HepG2 (cell line): ENCODE results near the gene ITGA7. TPM values are rescaled to one million over a fixed set of nuclear protein-coding genes. Genes with fewer than 3 reads are reported as not detected.
A peak's percentile ranks its signal among the peaks of the same experiment; 100 is the strongest.

Experiments used
- ARHGAP35 ChIP-seq: sonication (generic); formaldehyde crosslinking; IDR thresholded peaks from 2 replicates; pipeline ENCODE4 v1.9.0; 2022; ENCODE audit warnings: mild to moderate bottlenecking, inconsistent platforms, moderate library complexity, missing genetic modification reagents, borderline replicate concordance
- CENPX ChIP-seq: sonication (generic); formaldehyde crosslinking; IDR thresholded peaks from 2 replicates; pipeline ENCODE4 v1.9.0; 2021; ENCODE audit warnings: mild to moderate bottlenecking, missing genetic modification reagents, moderate library complexity
- HMGA1 ChIP-seq: sonication (generic); formaldehyde crosslinking; conservative IDR thresholded peaks from 2 replicates; pipeline ENCODE4 v1.4.0; 2020; ENCODE audit warnings: missing genetic modification reagents
- MIER3 ChIP-seq: IDR thresholded peaks from 2 replicates; pipeline ENCODE4 v1.6.1; 2016; ENCODE audit warnings: missing compliant biosample characterization, borderline replicate concordance
- NFIB ChIP-seq: sonication (generic); formaldehyde crosslinking; IDR thresholded peaks from 2 replicates; pipeline ENCODE4 v1.9.0; 2021; ENCODE audit warnings: missing genetic modification reagents, mild to moderate bottlenecking, borderline replicate concordance
- NR1H2 ChIP-seq: sonication (generic); formaldehyde crosslinking; IDR thresholded peaks from 2 replicates; pipeline ENCODE4 v1.8.1; 2022; ENCODE audit warnings: low read depth, missing genetic modification reagents, borderline replicate concordance
- RFX1 ChIP-seq: fragments of 450-650 bp; IDR thresholded peaks from 2 replicates; pipeline ENCODE4 v1.6.1; 2017
- RNF2 ChIP-seq: fragments of 450-650 bp; conservative IDR thresholded peaks from 2 replicates; pipeline ENCODE4 v1.6.1; 2016; ENCODE audit warnings: low read depth
- SNRNP70 ChIP-seq: fragments of 200-400 bp; formaldehyde crosslinking; IDR thresholded peaks from 2 replicates; pipeline ENCODE4 v1.6.1; 2017; ENCODE audit warnings: mild to moderate bottlenecking, low read depth, low read length, moderate library complexity
- U2AF1 ChIP-seq: fragments of 200-400 bp; formaldehyde crosslinking; optimal IDR thresholded peaks from 2 replicates; pipeline ENCODE3; 2017; ENCODE audit warnings: mild to moderate bottlenecking, low read depth, low read length
- ZFX ChIP-seq: sonication (generic); formaldehyde crosslinking; IDR thresholded peaks from 2 replicates; pipeline ENCODE4 v1.4.0; 2020; ENCODE audit warnings: mild to moderate bottlenecking, low read depth, missing genetic modification reagents, moderate library complexity
- ZNF101 ChIP-seq: sonication (generic); formaldehyde crosslinking; IDR thresholded peaks from 2 replicates; pipeline ENCODE4 v1.4.0; 2020; ENCODE audit warnings: mild to moderate bottlenecking, low read depth, missing genetic modification reagents, borderline replicate concordance
- ZNF451 ChIP-seq: sonication (generic); formaldehyde crosslinking; IDR thresholded peaks from 2 replicates; pipeline ENCODE4 v1.5.0; 2020; ENCODE audit warnings: mild to moderate bottlenecking, missing genetic modification reagents
- ZNF552 ChIP-seq: sonication (generic); formaldehyde crosslinking; IDR thresholded peaks from 2 replicates; pipeline ENCODE4 v1.9.0; 2022; ENCODE audit warnings: missing genetic modification reagents, mild to moderate bottlenecking, borderline replicate concordance
- ZNF709 ChIP-seq: sonication (generic); formaldehyde crosslinking; IDR thresholded peaks from 2 replicates; pipeline ENCODE4 v1.5.0; 2020; ENCODE audit warnings: mild to moderate bottlenecking, missing genetic modification reagents
- ZSCAN29 ChIP-seq: sonication (generic); formaldehyde crosslinking; conservative IDR thresholded peaks from 2 replicates; pipeline ENCODE4 v1.4.0; 2020; ENCODE audit warnings: mild to moderate bottlenecking, missing genetic modification reagents
- polyA plus RNA-seq, 8 experiments: library from polyadenylated mRNA; depleted of rRNA in 3 of 8; stranded (reverse) in 7 of 8; unstranded in 1 of 8; fragments of >200 nt; fragmentation: Illumina TruSeq in 4 of 8; extraction: Trizol in 4 of 8; gene quantifications; 2 replicates each; pipeline versions ENCODE4 v1.2.1 to v1.2.3, GENCODE V29; 2011 to 2016; ENCODE audit warnings: low read depth in 4 of 8, missing spikeins in 1 of 8, mixed read lengths in 1 of 8; ENCODE audit not compliant: insufficient read depth in 1 of 8
- total RNA-seq, 5 experiments: library from RNA; depleted of rRNA; stranded (reverse); fragments of >200 nt; fragmentation: Illumina TruSeq; extraction: Trizol; gene quantifications; 2 replicates each; pipeline ENCODE4 v1.2.3, GENCODE V29; 2016; ENCODE audit warnings: low read depth in 1 of 5
- TF ChIP-seq, protein P1 (sequence below): sonication (generic); formaldehyde crosslinking; IDR thresholded peaks from 2 replicates; pipeline ENCODE4 v1.4.0; 2020; ENCODE audit warnings: mild to moderate bottlenecking, low read depth, missing genetic modification reagents
- TF ChIP-seq, protein P2 (sequence below): sonication (generic); formaldehyde crosslinking; IDR thresholded peaks from 2 replicates; pipeline ENCODE4 v1.4.0; 2020; ENCODE audit warnings: mild to moderate bottlenecking, missing genetic modification reagents
- TF ChIP-seq, protein P3 (sequence below): sonication (generic); formaldehyde crosslinking; IDR thresholded peaks from 2 replicates; pipeline ENCODE4 v1.4.0; 2020; ENCODE audit warnings: missing genetic modification reagents
- TF ChIP-seq, protein P4 (sequence below), 2 experiments: sonication (generic) in 1 of 2; formaldehyde crosslinking in 1 of 2; IDR thresholded peaks; 2 replicates each; pipeline versions ENCODE4 v1.4.0 to v1.6.1; 2018 to 2020; ENCODE audit warnings: missing genetic modification reagents in 2 of 2, borderline replicate concordance in 1 of 2, low read depth in 1 of 2, mild to moderate bottlenecking in 1 of 2, missing biosample characterization in 1 of 2

Gene ITGA7
- total and polyA plus RNA-seq, 2 of the 13 experiments (the other 11 are each of a cell fraction or from before 2014, with no cell fraction given), result 0.65 to 0.75 TPM

DNA sequence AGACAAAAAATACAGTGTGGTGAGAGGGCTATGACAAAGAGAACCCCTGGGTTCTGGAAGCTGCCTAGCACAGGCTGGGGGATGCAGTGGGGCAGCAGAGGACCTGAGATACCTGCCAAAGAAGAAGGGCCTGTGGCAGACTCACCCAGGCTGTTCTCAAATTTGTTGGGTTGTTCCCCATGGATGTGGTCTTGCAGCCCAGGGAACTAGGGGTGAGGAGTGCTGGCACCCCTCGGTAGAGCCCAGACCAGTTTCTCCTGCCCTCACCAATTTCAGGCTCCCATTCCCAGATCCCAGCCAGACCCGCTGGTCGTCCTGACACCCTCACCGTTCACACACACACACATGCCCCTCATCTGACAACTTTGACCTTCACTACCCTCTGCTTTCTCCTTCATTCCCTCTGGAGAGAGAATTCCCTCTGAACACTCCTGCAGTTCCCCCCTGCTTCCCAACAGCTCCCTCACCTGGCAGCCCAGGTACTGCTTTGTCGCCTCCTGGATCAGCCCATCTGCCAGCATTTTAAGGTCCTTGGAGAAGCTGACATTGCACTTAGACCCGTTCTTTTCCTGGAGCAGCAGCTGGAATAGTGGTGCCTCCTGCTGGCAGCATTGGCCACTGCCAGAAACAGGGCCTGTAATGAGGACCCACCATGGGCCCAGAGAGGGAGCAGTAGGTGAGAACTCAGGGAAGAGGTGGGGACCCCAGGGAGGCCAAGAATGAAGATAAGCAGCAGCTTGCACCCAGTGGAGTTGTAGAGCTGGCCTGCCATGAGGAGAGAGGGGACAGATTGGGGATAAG is 29.3 kb upstream of the ITGA7 start (continued):
- TF ChIP-seq, protein P1, sequence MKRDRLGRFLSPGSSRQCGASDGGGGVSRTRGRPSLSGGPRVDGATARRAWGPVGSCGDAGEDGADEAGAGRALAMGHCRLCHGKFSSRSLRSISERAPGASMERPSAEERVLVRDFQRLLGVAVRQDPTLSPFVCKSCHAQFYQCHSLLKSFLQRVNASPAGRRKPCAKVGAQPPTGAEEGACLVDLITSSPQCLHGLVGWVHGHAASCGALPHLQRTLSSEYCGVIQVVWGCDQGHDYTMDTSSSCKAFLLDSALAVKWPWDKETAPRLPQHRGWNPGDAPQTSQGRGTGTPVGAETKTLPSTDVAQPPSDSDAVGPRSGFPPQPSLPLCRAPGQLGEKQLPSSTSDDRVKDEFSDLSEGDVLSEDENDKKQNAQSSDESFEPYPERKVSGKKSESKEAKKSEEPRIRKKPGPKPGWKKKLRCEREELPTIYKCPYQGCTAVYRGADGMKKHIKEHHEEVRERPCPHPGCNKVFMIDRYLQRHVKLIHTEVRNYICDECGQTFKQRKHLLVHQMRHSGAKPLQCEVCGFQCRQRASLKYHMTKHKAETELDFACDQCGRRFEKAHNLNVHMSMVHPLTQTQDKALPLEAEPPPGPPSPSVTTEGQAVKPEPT, result no peak
- TF ChIP-seq ZNF451 (CRISPR knock-in tag), result no peak
- TF ChIP-seq U2AF1, result no peak
- TF ChIP-seq ARHGAP35, result no peak
- TF ChIP-seq ZFX, result peak; percentile 60; the same call in 1 of the 2 replicates
- no peak for TF ChIP-seq HMGA1 (CRISPR knock-in tag)
- TF ChIP-seq, protein P2, sequence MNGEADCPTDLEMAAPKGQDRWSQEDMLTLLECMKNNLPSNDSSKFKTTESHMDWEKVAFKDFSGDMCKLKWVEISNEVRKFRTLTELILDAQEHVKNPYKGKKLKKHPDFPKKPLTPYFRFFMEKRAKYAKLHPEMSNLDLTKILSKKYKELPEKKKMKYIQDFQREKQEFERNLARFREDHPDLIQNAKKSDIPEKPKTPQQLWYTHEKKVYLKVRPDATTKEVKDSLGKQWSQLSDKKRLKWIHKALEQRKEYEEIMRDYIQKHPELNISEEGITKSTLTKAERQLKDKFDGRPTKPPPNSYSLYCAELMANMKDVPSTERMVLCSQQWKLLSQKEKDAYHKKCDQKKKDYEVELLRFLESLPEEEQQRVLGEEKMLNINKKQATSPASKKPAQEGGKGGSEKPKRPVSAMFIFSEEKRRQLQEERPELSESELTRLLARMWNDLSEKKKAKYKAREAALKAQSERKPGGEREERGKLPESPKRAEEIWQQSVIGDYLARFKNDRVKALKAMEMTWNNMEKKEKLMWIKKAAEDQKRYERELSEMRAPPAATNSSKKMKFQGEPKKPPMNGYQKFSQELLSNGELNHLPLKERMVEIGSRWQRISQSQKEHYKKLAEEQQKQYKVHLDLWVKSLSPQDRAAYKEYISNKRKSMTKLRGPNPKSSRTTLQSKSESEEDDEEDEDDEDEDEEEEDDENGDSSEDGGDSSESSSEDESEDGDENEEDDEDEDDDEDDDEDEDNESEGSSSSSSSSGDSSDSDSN (CRISPR knock-in tag), result no peak
- TF ChIP-seq ZSCAN29 (CRISPR knock-in tag), result no peak; the same call in 1 of the 2 replicates
- TF ChIP-seq, protein P3, sequence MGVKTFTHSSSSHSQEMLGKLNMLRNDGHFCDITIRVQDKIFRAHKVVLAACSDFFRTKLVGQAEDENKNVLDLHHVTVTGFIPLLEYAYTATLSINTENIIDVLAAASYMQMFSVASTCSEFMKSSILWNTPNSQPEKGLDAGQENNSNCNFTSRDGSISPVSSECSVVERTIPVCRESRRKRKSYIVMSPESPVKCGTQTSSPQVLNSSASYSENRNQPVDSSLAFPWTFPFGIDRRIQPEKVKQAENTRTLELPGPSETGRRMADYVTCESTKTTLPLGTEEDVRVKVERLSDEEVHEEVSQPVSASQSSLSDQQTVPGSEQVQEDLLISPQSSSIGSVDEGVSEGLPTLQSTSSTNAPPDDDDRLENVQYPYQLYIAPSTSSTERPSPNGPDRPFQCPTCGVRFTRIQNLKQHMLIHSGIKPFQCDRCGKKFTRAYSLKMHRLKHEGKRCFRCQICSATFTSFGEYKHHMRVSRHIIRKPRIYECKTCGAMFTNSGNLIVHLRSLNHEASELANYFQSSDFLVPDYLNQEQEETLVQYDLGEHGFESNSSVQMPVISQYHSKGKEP (CRISPR knock-in tag), result no peak
- TF ChIP-seq ZNF552, result no peak
- TF ChIP-seq, protein P4, sequence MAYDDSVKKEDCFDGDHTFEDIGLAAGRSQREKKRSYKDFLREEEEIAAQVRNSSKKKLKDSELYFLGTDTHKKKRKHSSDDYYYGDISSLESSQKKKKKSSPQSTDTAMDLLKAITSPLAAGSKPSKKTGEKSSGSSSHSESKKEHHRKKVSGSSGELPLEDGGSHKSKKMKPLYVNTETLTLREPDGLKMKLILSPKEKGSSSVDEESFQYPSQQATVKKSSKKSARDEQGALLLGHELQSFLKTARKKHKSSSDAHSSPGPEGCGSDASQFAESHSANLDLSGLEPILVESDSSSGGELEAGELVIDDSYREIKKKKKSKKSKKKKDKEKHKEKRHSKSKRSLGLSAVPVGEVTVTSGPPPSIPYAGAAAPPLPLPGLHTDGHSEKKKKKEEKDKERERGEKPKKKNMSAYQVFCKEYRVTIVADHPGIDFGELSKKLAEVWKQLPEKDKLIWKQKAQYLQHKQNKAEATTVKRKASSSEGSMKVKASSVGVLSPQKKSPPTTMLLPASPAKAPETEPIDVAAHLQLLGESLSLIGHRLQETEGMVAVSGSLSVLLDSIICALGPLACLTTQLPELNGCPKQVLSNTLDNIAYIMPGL (CRISPR knock-in tag; IDR thresholded peaks at IDR 0.05; ENCODE audit: borderline replicate concordance in 1 of 2, low read depth in 1 of 2), result peak; percentile 83 to 93
- TF ChIP-seq RNF2, result no peak
- TF ChIP-seq RFX1, result no peak
- TF ChIP-seq ZNF101, result no peak
- TF ChIP-seq ZNF709 (CRISPR knock-in tag), result no peak
- no peak for TF ChIP-seq NR1H2 (CRISPR knock-in tag)
- no peak for TF ChIP-seq CENPX (CRISPR knock-in tag)
- TF ChIP-seq MIER3, result no peak
- no peak for TF ChIP-seq NFIB
- no peak for TF ChIP-seq SNRNP70
